K562 (cell line): ENCODE results near the gene CUX1.

Experiments
- ETV6 ChIP-seq, 3 experiments: fragments of 150-350 bp in 1 of 3; sonication (generic) in 1 of 3; formaldehyde crosslinking in 1 of 3; IDR thresholded peaks; 2 replicates each; pipeline versions ENCODE4 v1.6.1 to v1.8.0; 2014 to 2022; ENCODE audit warnings: borderline replicate concordance in 2 of 3, low read depth in 2 of 3, antibody characterized with exemption in 1 of 3, low read length in 1 of 3, mild to moderate bottlenecking in 1 of 3, missing genetic modification reagents in 1 of 3
- HNRNPL ChIP-seq: fragments of 200-400 bp; formaldehyde crosslinking; IDR thresholded peaks from 2 replicates; pipeline ENCODE4 v1.6.1; 2017; ENCODE audit warnings: low read depth, mild to moderate bottlenecking, low read length
- MCM2 ChIP-seq: fragments of 450-650 bp; IDR thresholded peaks from 2 replicates; pipeline ENCODE4 v1.6.1; 2017; ENCODE audit warnings: low read depth, mild to moderate bottlenecking
- NFIX ChIP-seq: fragments of 250-450 bp; sonication (Bioruptor Pico); IDR thresholded peaks from 2 replicates; pipeline ENCODE4 v1.4.0; 2020; ENCODE audit warnings: low read depth, mild to moderate bottlenecking, moderate library complexity
- RBM39 ChIP-seq: fragments of 200-400 bp; formaldehyde crosslinking; optimal IDR thresholded peaks from 2 replicates; pipeline ENCODE3; 2018; ENCODE audit warnings: low read depth, low read length
- SP1 ChIP-seq: sonication (generic); formaldehyde crosslinking; IDR thresholded peaks from 2 replicates; pipeline ENCODE4 v1.8.1; 2022; ENCODE audit warnings: mild to moderate bottlenecking, missing genetic modification reagents
- ZBTB26 ChIP-seq: fragments of 450-650 bp; formaldehyde crosslinking; IDR thresholded peaks from 2 replicates; pipeline ENCODE4 v1.4.0; 2022; ENCODE audit warnings: missing genetic modification characterization
- ZNF232 ChIP-seq: sonication (generic); formaldehyde crosslinking; IDR thresholded peaks from 2 replicates; pipeline ENCODE4 v1.8.0; 2022; ENCODE audit warnings: mild to moderate bottlenecking, missing genetic modification reagents
- ZNF717 ChIP-seq: fragments of 250-450 bp; sonication (Bioruptor Pico); IDR thresholded peaks from 2 replicates; pipeline ENCODE4 v1.5.0; 2021
- TF ChIP-seq, protein P1 (sequence below), 3 experiments: IDR thresholded peaks in 2 of 3; conservative IDR thresholded peaks in 1 of 3; 2 replicates each; pipeline ENCODE4 v1.5.1; 2011 to 2012; ENCODE audit warnings: low read length in 3 of 3, mild to moderate bottlenecking in 3 of 3, control low read depth in 2 of 3, improper control_type of control experiment in 1 of 3, inconsistent platforms in 1 of 3, low read depth in 1 of 3, mixed read lengths in 1 of 3, moderate library complexity in 1 of 3; ENCODE audit not compliant: insufficient read depth in 2 of 3

DNA sequence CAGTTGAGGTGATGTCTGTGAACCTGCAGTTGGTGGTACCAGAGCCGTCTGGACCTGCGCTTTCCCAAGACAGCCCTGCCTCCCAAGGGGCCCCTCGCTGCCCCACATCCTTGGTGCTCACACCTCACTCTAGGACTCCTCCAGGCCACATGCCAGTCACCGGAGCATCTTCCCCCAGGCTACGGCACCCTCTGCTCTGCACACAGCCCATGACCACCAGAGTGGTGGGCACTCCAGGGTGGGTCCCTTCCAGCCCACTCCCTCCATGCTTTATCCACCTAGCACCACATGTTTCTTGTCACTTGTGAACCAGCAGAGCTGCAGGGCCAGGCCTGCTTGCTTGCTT is 285.6 kb downstream of the CUX1 start:
- TF ChIP-seq ETV6 (IDR thresholded peaks at IDR 0.05; ENCODE audit: borderline replicate concordance in 1 of 2, low read depth in 2 of 2, low read length in 1 of 2): no peak
- no peak for TF ChIP-seq ETV6 (CRISPR knock-in tag; IDR thresholded peaks at IDR 0.05; ENCODE audit: borderline replicate concordance)
- no peak for TF ChIP-seq HNRNPL
- no peak for TF ChIP-seq ZBTB26 (CRISPR knock-in tag)
- no peak for TF ChIP-seq SP1
- TF ChIP-seq ZNF717: no peak
- TF ChIP-seq, protein P1, sequence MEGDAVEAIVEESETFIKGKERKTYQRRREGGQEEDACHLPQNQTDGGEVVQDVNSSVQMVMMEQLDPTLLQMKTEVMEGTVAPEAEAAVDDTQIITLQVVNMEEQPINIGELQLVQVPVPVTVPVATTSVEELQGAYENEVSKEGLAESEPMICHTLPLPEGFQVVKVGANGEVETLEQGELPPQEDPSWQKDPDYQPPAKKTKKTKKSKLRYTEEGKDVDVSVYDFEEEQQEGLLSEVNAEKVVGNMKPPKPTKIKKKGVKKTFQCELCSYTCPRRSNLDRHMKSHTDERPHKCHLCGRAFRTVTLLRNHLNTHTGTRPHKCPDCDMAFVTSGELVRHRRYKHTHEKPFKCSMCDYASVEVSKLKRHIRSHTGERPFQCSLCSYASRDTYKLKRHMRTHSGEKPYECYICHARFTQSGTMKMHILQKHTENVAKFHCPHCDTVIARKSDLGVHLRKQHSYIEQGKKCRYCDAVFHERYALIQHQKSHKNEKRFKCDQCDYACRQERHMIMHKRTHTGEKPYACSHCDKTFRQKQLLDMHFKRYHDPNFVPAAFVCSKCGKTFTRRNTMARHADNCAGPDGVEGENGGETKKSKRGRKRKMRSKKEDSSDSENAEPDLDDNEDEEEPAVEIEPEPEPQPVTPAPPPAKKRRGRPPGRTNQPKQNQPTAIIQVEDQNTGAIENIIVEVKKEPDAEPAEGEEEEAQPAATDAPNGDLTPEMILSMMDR (IDR thresholded peaks at IDR 0.05 in 2 of 3, conservative IDR thresholded peaks at IDR 0.05 in 1 of 3; ENCODE audit: insufficient read depth in 2 of 3, low read depth in 1 of 3, low read length in 3 of 3): no peak
- TF ChIP-seq ZNF232: no peak
- no peak for TF ChIP-seq RBM39
- no peak for TF ChIP-seq MCM2
- no peak for TF ChIP-seq NFIX
